K562 (cell line): ENCODE results near the gene G6PD. TPM values are rescaled to one million over a fixed set of nuclear protein-coding genes. Genes with fewer than 3 reads are reported as not detected.

Source experiments
- ATAC-seq: fragments of 200-7000 bp; cut with Tn5 transposase; 3 replicates; pipeline ENCODE4 v1.9.1; 2020; ENCODE audit warnings: moderate library complexity
- BruUV-seq: library from RNA; stranded (reverse); fragments of 400-500 nt; replicated peaks from 2 replicates; lab custom pipeline; 2021; lab: Mats Ljungman, UMichigan
- CTCF ChIA-PET: fragments of 300-600 bp; formaldehyde crosslinking; extraction: SDS; loops from one replicate; lab custom pipeline; 2021; ENCODE audit warnings: low intra/inter-chr PET ratio; lab: Yijun Ruan, JAX
- POLR2A ChIA-PET: fragments of 300-600, 350-650 bp; sonication (Branson Sonifier 250); formaldehyde crosslinking; extraction: SDS; loops from one replicate; lab custom pipeline; 2021; ENCODE audit warnings: antibody characterized with exemption, inconsistent platforms; lab: Yijun Ruan, JAX
- DNase-seq, 4 experiments: peaks; one replicate each; pipeline versions ENCODE4 v3.0.0 to v3.0.0-alpha.2; 2011 to 2018; ENCODE audit warnings: low spot score in 3 of 4, mixed read lengths in 3 of 4; ENCODE audit errors: extremely low read depth in 1 of 4
- FAIRE-seq: peaks from 2 replicates; lab custom pipeline; 2011; peaks lifted over from hg19 to GRCh38; lab: Jason Lieb, UNC
- H2AFZ ChIP-seq: 2 replicates; pipeline ENCODE4 v1.6.0; 2011; ENCODE audit warnings: low read depth, low read length, control low read depth, inconsistent platforms
- H3K27ac ChIP-seq: fragments of 200-600 bp; 3 replicates; pipeline ENCODE4 v1.8.0; 2011; ENCODE audit warnings: low read depth, mild to moderate bottlenecking, control low read depth, inconsistent platforms, low read length, moderate library complexity, mixed read lengths; ENCODE audit errors: extremely low read depth
- H3K27me3 ChIP-seq, 2 experiments: fragments of 300-600 bp in 1 of 2; 2 replicates in 1 of 2; 3 replicates in 1 of 2; pipeline versions ENCODE4 v1.6.0 to v1.8.0; 2011; ENCODE audit warnings: inconsistent platforms in 2 of 2, low read length in 2 of 2, mild to moderate bottlenecking in 1 of 2, mixed read lengths in 1 of 2, moderate library complexity in 1 of 2; ENCODE audit not compliant: control insufficient read depth in 2 of 2, insufficient read depth in 2 of 2
- H3K36me3 ChIP-seq: fragments of 300-600 bp; 3 replicates; pipeline ENCODE4 v1.8.0; 2011; ENCODE audit warnings: mild to moderate bottlenecking, low read length, inconsistent platforms; ENCODE audit not compliant: control insufficient read depth, insufficient read depth
- H3K4me1 ChIP-seq, 2 experiments: fragments of 200-600 bp in 1 of 2; replicated peaks in 1 of 2; 2 replicates in 1 of 2; 3 replicates in 1 of 2; pipeline versions ENCODE4 v1.5.1 to v1.8.0; 2011; ENCODE audit warnings: inconsistent platforms in 2 of 2, low read length in 2 of 2, mild to moderate bottlenecking in 1 of 2, mixed read lengths in 1 of 2, moderate library complexity in 1 of 2; ENCODE audit not compliant: control insufficient read depth in 2 of 2, insufficient read depth in 2 of 2
- H3K4me2 ChIP-seq: 2 replicates; pipeline ENCODE4 v1.6.1; 2011; ENCODE audit warnings: low read length, control low read depth, inconsistent platforms, mixed read lengths; ENCODE audit not compliant: insufficient read depth
- H3K4me3 ChIP-seq: fragments of 200-600 bp; sonication (generic), shearing (Covaris generic); 2 replicates; pipeline ENCODE4 v1.5.1; 2016; ENCODE audit warnings: control low read depth, inconsistent platforms
- H3K79me2 ChIP-seq: fragments of 200-600 bp; 3 replicates; pipeline ENCODE4 v1.8.0; 2011; ENCODE audit warnings: low read length, inconsistent platforms; ENCODE audit not compliant: control insufficient read depth, insufficient read depth
- H3K9ac ChIP-seq, 2 experiments: 2 replicates each; pipeline versions ENCODE4 v1.6.0 to v1.6.1; 2011; ENCODE audit warnings: low read depth in 2 of 2, low read length in 2 of 2, control low read depth in 1 of 2, inconsistent platforms in 1 of 2, mild to moderate bottlenecking in 1 of 2, mixed read lengths in 1 of 2; ENCODE audit not compliant: insufficient read depth in 1 of 2
- H3K9me1 ChIP-seq: one replicate; pipeline ENCODE4 v1.6.0; 2011; ENCODE audit warnings: inconsistent platforms, mild to moderate bottlenecking, low read length, moderate library complexity; ENCODE audit not compliant: control insufficient read depth, insufficient read depth
- H3K9me3 ChIP-seq: replicated peaks from 2 replicates; pipeline ENCODE4 v1.5.1; 2011; ENCODE audit warnings: low read depth, low read length, inconsistent platforms; ENCODE audit not compliant: control insufficient read depth, insufficient read depth
- H4K20me1 ChIP-seq: replicated peaks from 2 replicates; pipeline ENCODE4 v1.6.1; 2011; ENCODE audit warnings: low read length, inconsistent platforms, mixed read lengths; ENCODE audit not compliant: control insufficient read depth, insufficient read depth
- CBFA2T2 ChIP-seq: fragments of 450-650 bp; conservative IDR thresholded peaks from 2 replicates; pipeline ENCODE4 v1.6.1; 2017; ENCODE audit warnings: mild to moderate bottlenecking
- CBX3 ChIP-seq, 2 experiments: IDR thresholded peaks; 1 replicate in 1 of 2; 2 replicates in 1 of 2; pipeline ENCODE4 v1.6.1; 2012; ENCODE audit warnings: inconsistent platforms in 2 of 2, low read length in 2 of 2, borderline replicate concordance in 1 of 2, control low read depth in 1 of 2
- CHCHD3 ChIP-seq: fragments of 250-450 bp; sonication (Bioruptor Pico); IDR thresholded peaks from 2 replicates; pipeline ENCODE4 v2.1.2; 2022; ENCODE audit warnings: mild to moderate bottlenecking
- ELF1 ChIP-seq: fragments of 200-800 bp; sonication (Bioruptor generic); IDR thresholded peaks from 2 replicates; pipeline ENCODE4 v1.6.1; 2016; ENCODE audit warnings: missing genetic modification characterization, missing compliant biosample characterization
- POLR2A ChIP-seq: fragments of 450-650 bp; conservative IDR thresholded peaks from 2 replicates; pipeline ENCODE4 v1.6.1; 2016
- POLR2G ChIP-seq: fragments of 200-400 bp; formaldehyde crosslinking; IDR thresholded peaks from 2 replicates; pipeline ENCODE4 v1.6.1; 2017; ENCODE audit warnings: low read depth, mild to moderate bottlenecking, antibody characterized with exemption, low read length, moderate library complexity
- RBFOX2 ChIP-seq: fragments of 200-400 bp; formaldehyde crosslinking; IDR thresholded peaks from 2 replicates; pipeline ENCODE4 v1.6.1; 2017; ENCODE audit warnings: low read depth, mild to moderate bottlenecking, low read length, moderate library complexity
- SUPT5H ChIP-seq: fragments of 450-650 bp; IDR thresholded peaks from 2 replicates; pipeline ENCODE4 v1.6.1; 2016
- ZNF239 ChIP-seq: fragments of 250-450 bp; sonication (Bioruptor Pico); IDR thresholded peaks from 2 replicates; pipeline ENCODE4 v1.4.0; 2020; ENCODE audit warnings: mild to moderate bottlenecking
- WGBS: fragments of 100-300 bp; shearing (Covaris generic); methylation state at CpG from one replicate; pipeline ENCODE4 v1.1.6; 2016; ENCODE audit warnings: low coverage, mixed read lengths; ENCODE audit not compliant: insufficient coverage; ENCODE audit errors: missing lambda C conversion rate; 5-methylcytosine and 5-hydroxymethylcytosine counted together
- in situ Hi-C: fragments of 300-500 bp; cut with MboI; formaldehyde crosslinking; loops from 4 replicates; pipeline ENCODE4 v1.15.0; 2018; ENCODE audit warnings: inconsistent platforms, mixed read lengths
- intact Hi-C: fragments of 100-400 bp; cut with micrococcal nuclease; formaldehyde crosslinking; loops from 2 replicates; pipeline ENCODE4 v1.14.2; 2022
- polyA plus RNA-seq, 8 experiments: library from polyadenylated mRNA; depleted of rRNA in 4 of 8; stranded (reverse) in 5 of 8; unstranded in 3 of 8; fragments of >200 nt; fragmentation: Nextera tagmentation in 2 of 8; fragmentation: Illumina TruSeq in 1 of 8; extraction: Ambion mirVana in 2 of 8; extraction: Trizol in 1 of 8; gene quantifications; 2 replicates each; pipeline versions ENCODE4 v1.2.1 to v1.2.3, GENCODE V29; 2011 to 2014; ENCODE audit warnings: inconsistent platforms in 1 of 8, missing spikeins in 1 of 8
- total RNA-seq, 7 experiments: library from RNA; depleted of rRNA in 6 of 7; stranded (reverse); fragments of >200 nt in 6 of 7; fragmentation: Illumina TruSeq in 2 of 7; extraction: Trizol in 2 of 7; gene quantifications; 2 replicates each; pipeline versions ENCODE4 v1.2.1 to v1.2.3, GENCODE V29; 2011 to 2021; ENCODE audit warnings: low replicate concordance in 1 of 7

Gene G6PD
- total and polyA plus RNA-seq, 9 of the 15 experiments (the other 6 are each of a cell fraction or from before 2014, with no cell fraction given): 2.9 to 222 (median 66.4) TPM

DNA sequence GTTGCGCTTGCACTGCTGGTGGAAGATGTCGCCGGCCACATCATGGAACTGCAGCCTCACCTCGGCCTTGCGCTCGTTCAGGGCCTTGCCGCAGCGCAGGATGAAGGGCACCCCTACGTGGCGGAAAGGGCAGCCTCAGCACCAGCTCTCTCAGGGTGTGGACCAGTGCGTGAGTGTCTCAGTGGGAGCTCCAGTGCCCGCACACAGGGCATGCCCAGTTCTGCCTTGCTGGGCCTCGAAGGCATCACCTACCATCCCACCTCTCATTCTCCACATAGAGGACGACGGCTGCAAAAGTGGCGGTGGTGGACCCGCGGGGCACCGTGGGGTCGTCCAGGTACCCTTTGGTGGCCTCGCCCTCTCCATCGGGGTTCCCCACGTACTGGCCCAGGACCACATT lies 14.0 kb downstream of the G6PD start:
- in situ Hi-C loops (loop anchor here (10.0 to 25.0 kb wide), 3 partner anchors 128 to 370 kb away; partner anchors contain the start of genes DNASE1L1, EMD and FLNA), intact Hi-C loops (no loop called here)
- no peak overlapping the region for H2AFZ ChIP-seq
- no peak overlapping the region for H3K4me2 ChIP-seq
- no TSS peak for BruUV-seq
- no peak for ATAC-seq
- 96% methylated on average over 18 of the region's 23 CpGs for WGBS
- peaks cover 13% of the 10 kb centered on the region for H3K79me2 ChIP-seq
- TF ChIP-seq RBFOX2 (peak; percentile 68), ELF1 (tag) (no peak), CHCHD3 (CRISPR knock-in tag) (no peak), POLR2G (peak; percentile 49), CBFA2T2 (no peak), SUPT5H (0 out of 2 replicates have a peak, but pooled peaks have one; percentile 22), ZNF239 (no peak), CBX3 (IDR thresholded peaks at IDR 0.05; ENCODE audit: borderline replicate concordance in 1 of 2, low read length in 2 of 2) (no peak), POLR2A (0 out of 2 replicates have a peak, but pooled peaks have one; percentile 4)
- H3K4me3 ChIP-seq: no peak overlapping the region
- ChIA-PET CTCF (interaction anchor here (3.7 kb wide), 1 partner anchor 159 kb away, joined by 63 read pairs; the partner anchor contains the start of gene FLNA), POLR2A (interaction anchor here (0.6 to 4.4 kb wide), 4 partner anchors 10 to 168 kb away, joined by 3 to 35 read pairs (median 6); partner anchors contain the start of gene RPL10)
- H3K9me3 ChIP-seq: no peaks in the 10 kb centered on the region
- H3K27me3 ChIP-seq: no peaks in the 10 kb centered on the region
- H3K27ac ChIP-seq: no peak overlapping the region
- H3K36me3 ChIP-seq: peaks cover 59% of the 10 kb centered on the region; the same call in 2 of the 3 replicates
- H3K9me1 ChIP-seq: no peaks in the 10 kb centered on the region
- H3K4me1 ChIP-seq: peaks cover 3 to 26% of the 10 kb centered on the region in 2 experiments; a peak in 3 of 5 replicates
- no peak for FAIRE-seq
- H4K20me1 ChIP-seq: no peaks in the 10 kb centered on the region
- H3K9ac ChIP-seq: peak overlapping the region in 1 of 2 experiments; percentile 35; a peak in 1 of 4 replicates
- DNase-seq: no peak
